Posterior cingulate gyrus (tissue), 11 donors: ENCODE measurements around the gene GNA12.

Source experiments
- DNase-seq, 10 donors: peaks; one replicate each; pipeline versions ENCODE4 v3.0.0 to v3.0.0-alpha.2; 2020 to 2021; ENCODE audit warnings: mixed read lengths in 3 of 10
- intact Hi-C: fragments of 100-400 bp; cut with DNase I; formaldehyde crosslinking; loops from one replicate; pipeline ENCODE4 v1.15.1; 2023

GNA12 gene

GRCh38 chr7:2721842-2722241 lies 122.3 kb downstream of the GNA12 start:
- intact Hi-C loops = no loop called here
- peak in 3 of 10 donors; percentile 55 to 64 (median 62) for DNase-seq

- intact Hi-C loops = no loop called here
- peak in 5 of 10 donors; percentile 36 to 92 (median 67) for DNase-seq
Observed at GRCh38 chr7:2720024-2720423, 124.1 kb downstream of the GNA12 start.

GRCh38 chr7:2719007-2719406 lies 125.1 kb downstream of the GNA12 start:
- intact Hi-C loops = no loop called here

GRCh38 chr7:2718296-2718965 lies 125.7 kb downstream of the GNA12 start:
- intact Hi-C loops = no loop called here
- DNase-seq = no peak

More at GRCh38 chr7:2719007-2719406, 125.1 kb downstream of the GNA12 start:
- peak in 5 of 10 donors; percentile 49 to 89 (median 54) for DNase-seq

GRCh38 chr7:2717293-2718261 lies 126.5 kb downstream of the GNA12 start:
- DNase-seq = peak in 1 of 10 donors; percentile 84
- intact Hi-C loops = no loop called here

GRCh38 chr7:2716906-2717292 lies 127.2 kb downstream of the GNA12 start:
- DNase-seq = no peak
- intact Hi-C loops = no loop called here

GRCh38 chr7:2716488-2716887 lies 127.6 kb downstream of the GNA12 start:
- no peak for DNase-seq
- intact Hi-C loops = no loop called here

GRCh38 chr7:2715341-2716231 lies 128.5 kb downstream of the GNA12 start:
- intact Hi-C loops = no loop called here
- no peak for DNase-seq

GRCh38 chr7:2714636-2715035 lies 129.5 kb downstream of the GNA12 start:
- DNase-seq = no peak
- intact Hi-C loops = no loop called here

- intact Hi-C loops = no loop called here
- no peak for DNase-seq
Observed at GRCh38 chr7:2713978-2714377, 130.1 kb downstream of the GNA12 start.

- intact Hi-C loops = no loop called here
- no peak for DNase-seq
Observed at GRCh38 chr7:2713370-2713769, 130.7 kb downstream of the GNA12 start.

GRCh38 chr7:2711895-2712675 lies 132.0 kb downstream of the GNA12 start:
- DNase-seq = no peak
- intact Hi-C loops = no loop called here

- intact Hi-C loops = no loop called here
- DNase-seq = no peak
Observed at GRCh38 chr7:2710901-2711551, 133.1 kb downstream of the GNA12 start.

GRCh38 chr7:2710286-2710655 lies 133.8 kb downstream of the GNA12 start:
- no peak for DNase-seq
- intact Hi-C loops = no loop called here

GRCh38 chr7:2709553-2710285 lies 134.4 kb downstream of the GNA12 start:
- intact Hi-C loops = loop anchor here (1.0 to 2.0 kb wide), 2 partner anchors 38 to 143 kb away; no protein-coding TSS in a partner anchor
- DNase-seq = peak in 9 of 10 donors; percentile 36 to 97 (median 66)

GRCh38 chr7:2708547-2709310 lies 135.4 kb downstream of the GNA12 start:
- intact Hi-C loops = loop anchor here (1.0 to 2.0 kb wide), 2 partner anchors 37 to 142 kb away; no protein-coding TSS in a partner anchor
- no peak for DNase-seq

- intact Hi-C loops = loop anchor here (2.0 kb wide), 1 partner anchor 141 kb away; no protein-coding TSS in a partner anchor
- no peak for DNase-seq
Observed at GRCh38 chr7:2708041-2708440, 136.1 kb downstream of the GNA12 start.

- intact Hi-C loops = no loop called here
- DNase-seq = no peak
Observed at GRCh38 chr7:2707481-2707880, 136.6 kb downstream of the GNA12 start.
